HUES64 (cell line): ENCODE measurements around the gene TMEM26.

Experiments
- H3K27ac ChIP-seq: 2 replicates; pipeline ENCODE4 v1.7.0; 2013; ENCODE audit warnings: low read depth, low read length, inconsistent platforms
- H3K27me3 ChIP-seq: 2 replicates; pipeline ENCODE4 v1.6.1; 2013; ENCODE audit warnings: mild to moderate bottlenecking, low read length; ENCODE audit not compliant: insufficient read depth
- H3K36me3 ChIP-seq: 2 replicates; pipeline ENCODE4 v1.6.1; 2013; ENCODE audit warnings: mild to moderate bottlenecking, low read length; ENCODE audit not compliant: insufficient read depth
- H3K4me1 ChIP-seq: 2 replicates; pipeline ENCODE4 v1.6.1; 2013; ENCODE audit warnings: mild to moderate bottlenecking, low read length, moderate library complexity; ENCODE audit not compliant: insufficient read depth
- H3K4me3 ChIP-seq: 2 replicates; pipeline ENCODE4 v1.5.1; 2013; ENCODE audit warnings: mild to moderate bottlenecking, low read length, moderate library complexity
- H3K9ac ChIP-seq: 2 replicates; pipeline ENCODE4 v1.6.1; 2013; ENCODE audit warnings: mild to moderate bottlenecking, low read depth, low read length
- H3K9me3 ChIP-seq: 2 replicates; pipeline ENCODE4 v1.6.1; 2013; ENCODE audit warnings: low read depth, low read length; ENCODE audit not compliant: insufficient read depth
- WGBS: fragments of 150-250, 120-280 bp; methylation state at CpG from one replicate; pipeline ENCODE4 v1.1.7; 2013; ENCODE audit warnings: missing lambda C conversion rate; 5-methylcytosine and 5-hydroxymethylcytosine counted together

TMEM26 gene

GRCh38 chr10:61417661-61418060, 35.5 kb downstream of the TMEM26 start:
- H3K36me3 ChIP-seq, result no peaks in the 10 kb centered on the region
- no peak overlapping the region for H3K9ac ChIP-seq
- H3K27me3 ChIP-seq, result no peaks in the 10 kb centered on the region
- H3K9me3 ChIP-seq, result 0 out of 2 replicates have a peak, but pooled peaks cover 8% of the 10 kb centered on the region
- 90% methylated on average over 2 of the region's 2 CpGs for WGBS
- no peak overlapping the region for H3K4me3 ChIP-seq
- no peak overlapping the region for H3K27ac ChIP-seq
- peaks cover 25% of the 10 kb centered on the region for H3K4me1 ChIP-seq

GRCh38 chr10:61415824-61416223, 37.4 kb downstream of the TMEM26 start:
- H3K27ac ChIP-seq, result no peak overlapping the region
- H3K9me3 ChIP-seq, result no peaks in the 10 kb centered on the region
- no peak overlapping the region for H3K4me3 ChIP-seq
- H3K9ac ChIP-seq, result no peak overlapping the region
- H3K36me3 ChIP-seq, result no peaks in the 10 kb centered on the region
- H3K4me1 ChIP-seq, result peaks cover 25% of the 10 kb centered on the region
- no peaks in the 10 kb centered on the region for H3K27me3 ChIP-seq

- Histone ChIP-seq H3K9ac (no peak overlapping the region), H3K9me3 (no peaks in the 10 kb centered on the region), H3K27me3 (no peaks in the 10 kb centered on the region), H3K4me3 (no peak overlapping the region), H3K36me3 (no peaks in the 10 kb centered on the region), H3K4me1 (peaks cover 16% of the 10 kb centered on the region), H3K27ac (no peak overlapping the region)
- WGBS, result 95% methylated on average over 2 of the region's 2 CpGs
These were observed 41.5 kb downstream of the TMEM26 start for GRCh38 chr10:61411706-61412105.

- Histone ChIP-seq H3K36me3 (no peaks in the 10 kb centered on the region), H3K27ac (no peak overlapping the region), H3K9ac (no peak overlapping the region), H3K4me1 (peaks cover 23% of the 10 kb centered on the region), H3K9me3 (no peaks in the 10 kb centered on the region), H3K4me3 (no peak overlapping the region), H3K27me3 (no peaks in the 10 kb centered on the region)
- WGBS, result 95% methylated on average over 18 of the region's 18 CpGs
These were observed 42.7 kb downstream of the TMEM26 start for GRCh38 chr10:61410353-61411070.

GRCh38 chr10:61409157-61409556, 44.0 kb downstream of the TMEM26 start:
- Histone ChIP-seq H3K4me1 (peaks cover 17% of the 10 kb centered on the region), H3K9me3 (no peaks in the 10 kb centered on the region), H3K36me3 (no peaks in the 10 kb centered on the region), H3K27me3 (no peaks in the 10 kb centered on the region), H3K9ac (no peak overlapping the region), H3K4me3 (no peak overlapping the region), H3K27ac (no peak overlapping the region)
- WGBS, result 91% methylated on average over 7 of the region's 7 CpGs

GRCh38 chr10:61408105-61408504, 45.1 kb downstream of the TMEM26 start:
- Histone ChIP-seq H3K4me1 (peaks cover 15% of the 10 kb centered on the region; the same call in 1 of the 2 replicates), H3K27me3 (no peaks in the 10 kb centered on the region), H3K36me3 (no peaks in the 10 kb centered on the region), H3K27ac (no peak overlapping the region), H3K9ac (no peak overlapping the region), H3K4me3 (no peak overlapping the region), H3K9me3 (no peaks in the 10 kb centered on the region)
- 96% methylated on average over 4 of the region's 4 CpGs for WGBS

- no peak overlapping the region for H3K4me3 ChIP-seq
- H3K9me3 ChIP-seq, result no peaks in the 10 kb centered on the region
- 94% methylated on average over 3 of the region's 3 CpGs for WGBS
- H3K9ac ChIP-seq, result no peak overlapping the region
- no peaks in the 10 kb centered on the region for H3K36me3 ChIP-seq
- H3K27ac ChIP-seq, result no peak overlapping the region
- H3K27me3 ChIP-seq, result no peaks in the 10 kb centered on the region
- H3K4me1 ChIP-seq, result peaks cover 15% of the 10 kb centered on the region; the same call in 1 of the 2 replicates
These were observed 46.4 kb downstream of the TMEM26 start for GRCh38 chr10:61406736-61407135.

- no peak overlapping the region for H3K9ac ChIP-seq
- no peaks in the 10 kb centered on the region for H3K27me3 ChIP-seq
- H3K4me3 ChIP-seq, result no peak overlapping the region
- no peaks in the 10 kb centered on the region for H3K9me3 ChIP-seq
- no peaks in the 10 kb centered on the region for H3K36me3 ChIP-seq
- H3K27ac ChIP-seq, result no peak overlapping the region
- peaks cover 15% of the 10 kb centered on the region; the same call in 1 of the 2 replicates for H3K4me1 ChIP-seq
These were observed 46.9 kb downstream of the TMEM26 start for GRCh38 chr10:61406242-61406641.

- Histone ChIP-seq H3K36me3 (no peaks in the 10 kb centered on the region), H3K9me3 (no peaks in the 10 kb centered on the region), H3K4me3 (no peak overlapping the region), H3K27ac (no peak overlapping the region), H3K27me3 (no peaks in the 10 kb centered on the region), H3K9ac (no peak overlapping the region), H3K4me1 (peaks cover 15% of the 10 kb centered on the region; the same call in 1 of the 2 replicates)
These were observed 48.4 kb downstream of the TMEM26 start for GRCh38 chr10:61404751-61405150.

- H3K36me3 ChIP-seq, result no peaks in the 10 kb centered on the region
- H3K27me3 ChIP-seq, result no peaks in the 10 kb centered on the region
- H3K9ac ChIP-seq, result no peak overlapping the region
- WGBS, result no CpG with 5 or more reads among the region's 1 CpG
- H3K27ac ChIP-seq, result no peak overlapping the region
- no peak overlapping the region for H3K4me3 ChIP-seq
- peaks cover 8% of the 10 kb centered on the region; the same call in 1 of the 2 replicates for H3K4me1 ChIP-seq
- H3K9me3 ChIP-seq, result no peaks in the 10 kb centered on the region
These were observed 52.7 kb downstream of the TMEM26 start for GRCh38 chr10:61400524-61400923.

- no peaks in the 10 kb centered on the region for H3K9me3 ChIP-seq
- no peak overlapping the region for H3K9ac ChIP-seq
- no peaks in the 10 kb centered on the region for H3K4me1 ChIP-seq
- H3K27me3 ChIP-seq, result no peaks in the 10 kb centered on the region
- H3K27ac ChIP-seq, result no peak overlapping the region
- no peaks in the 10 kb centered on the region for H3K36me3 ChIP-seq
- no peak overlapping the region for H3K4me3 ChIP-seq
These were observed 53.8 kb downstream of the TMEM26 start for GRCh38 chr10:61399406-61399805.
